ENCODE results near the gene MYMX.

MYMX gene

DNA sequence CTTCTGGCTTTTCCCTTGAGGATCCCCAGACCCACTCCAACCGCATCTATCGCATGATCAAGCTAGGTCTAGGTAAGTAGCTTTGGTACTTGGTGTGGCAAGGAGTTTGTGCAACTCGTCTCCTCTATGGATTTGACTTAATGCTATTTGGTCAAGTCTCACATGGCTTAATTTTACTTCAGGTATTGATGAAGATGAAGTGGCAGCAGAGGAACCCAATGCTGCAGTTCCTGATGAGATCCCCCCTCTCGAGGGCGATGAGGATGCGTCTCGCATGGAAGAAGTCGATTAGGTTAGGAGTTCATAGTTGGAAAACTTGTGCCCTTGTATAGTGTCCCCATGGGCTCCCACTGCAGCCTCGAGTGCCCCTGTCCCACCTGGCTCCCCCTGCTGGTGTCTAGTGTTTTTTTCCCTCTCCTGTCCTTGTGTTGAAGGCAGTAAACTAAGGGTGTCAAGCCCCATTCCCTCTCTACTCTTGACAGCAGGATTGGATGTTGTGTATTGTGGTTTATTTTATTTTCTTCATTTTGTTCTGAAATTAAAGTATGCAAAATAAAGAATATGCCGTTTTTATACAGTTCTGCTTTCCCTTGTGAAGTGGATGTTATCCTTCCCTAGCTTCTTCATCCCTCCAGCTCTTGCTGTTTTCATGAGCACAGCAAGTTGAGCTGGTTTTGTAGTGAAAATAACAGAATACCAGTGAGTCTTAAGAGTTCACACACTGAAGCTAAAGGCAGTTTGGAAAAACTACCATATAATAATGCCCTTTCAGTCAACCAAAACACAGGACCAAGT lies 36.8 kb downstream of the MYMX start:
- no peak for DNase-seq

DNA sequence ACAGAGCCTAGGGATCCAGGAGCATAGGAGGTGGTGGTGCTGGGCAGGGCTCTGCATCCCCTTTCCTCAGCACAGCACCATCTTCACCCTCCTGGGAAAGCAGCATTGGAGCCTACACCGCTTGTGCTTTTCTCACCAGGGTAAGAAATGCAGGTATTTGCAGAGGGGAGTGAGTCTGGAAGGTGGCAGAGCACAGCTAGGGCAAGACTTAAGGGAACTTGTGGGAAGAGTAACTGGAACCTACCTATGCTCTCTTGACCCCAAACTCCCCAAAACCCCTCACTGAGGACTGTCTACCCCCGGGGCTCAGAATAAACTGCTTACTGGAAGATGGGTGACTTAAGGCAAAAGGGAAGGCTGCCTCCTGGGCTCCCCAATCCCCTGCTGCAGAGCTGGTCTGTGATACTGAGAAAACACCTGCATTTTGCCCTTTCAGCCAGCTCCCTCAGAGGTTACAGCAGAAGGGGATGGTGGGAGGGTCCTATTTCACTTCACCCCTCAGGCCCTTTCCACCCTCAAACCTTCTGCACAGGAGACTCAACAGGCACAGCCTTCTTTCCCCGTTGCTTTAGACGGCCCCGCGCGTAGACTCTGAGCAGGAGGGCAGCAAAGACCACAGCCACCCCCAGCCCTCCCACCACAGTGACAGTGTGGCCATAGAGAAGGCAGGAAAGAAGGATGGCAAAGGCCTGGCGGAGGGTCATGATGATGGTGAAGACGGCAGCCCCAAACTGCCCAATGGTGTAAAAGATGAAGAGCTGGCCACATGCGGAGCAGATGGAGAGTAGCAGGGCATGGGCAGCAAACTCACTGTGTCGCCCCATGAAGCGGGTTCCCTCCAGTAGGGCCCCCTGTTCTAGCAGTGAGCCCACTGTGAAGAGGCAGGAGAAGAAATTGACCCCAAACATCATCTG lies 37.7 kb downstream of the MYMX start:
- no peak for DNase-seq

DNA sequence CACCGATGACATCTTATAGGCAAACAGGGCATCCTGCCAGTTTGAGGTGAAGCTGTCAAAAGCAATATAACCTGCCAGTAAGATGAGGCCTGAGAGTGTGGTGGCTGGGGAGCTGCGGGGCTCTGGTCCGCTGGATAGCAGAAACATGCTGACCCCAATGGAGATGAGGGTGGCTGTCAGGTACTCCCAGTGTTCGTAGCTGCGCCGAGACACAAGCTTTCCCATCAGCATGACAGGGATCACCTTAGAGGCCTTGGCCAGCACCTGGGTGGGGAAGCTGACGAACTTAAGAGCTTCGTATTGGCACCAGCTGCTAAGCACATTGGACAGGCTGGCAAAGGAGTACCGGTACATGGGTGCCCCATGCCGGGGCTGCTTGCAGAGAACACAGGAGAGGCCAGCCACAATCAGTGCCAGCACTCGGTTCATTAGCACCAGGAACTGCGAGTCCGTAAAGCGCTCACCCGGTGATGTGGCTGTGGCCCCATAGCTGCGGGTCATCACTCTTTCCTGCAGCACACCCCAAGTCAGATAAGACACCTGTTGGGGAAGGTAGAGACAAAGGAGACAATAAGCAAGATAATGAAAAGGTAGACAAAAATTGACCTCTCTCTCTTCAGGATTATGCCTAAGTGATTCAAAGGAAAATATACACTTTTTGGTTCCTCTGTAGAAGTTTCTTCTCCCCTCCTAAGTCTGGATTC lies 38.5 kb downstream of the MYMX start:
- DNase-seq = no peak

DNA sequence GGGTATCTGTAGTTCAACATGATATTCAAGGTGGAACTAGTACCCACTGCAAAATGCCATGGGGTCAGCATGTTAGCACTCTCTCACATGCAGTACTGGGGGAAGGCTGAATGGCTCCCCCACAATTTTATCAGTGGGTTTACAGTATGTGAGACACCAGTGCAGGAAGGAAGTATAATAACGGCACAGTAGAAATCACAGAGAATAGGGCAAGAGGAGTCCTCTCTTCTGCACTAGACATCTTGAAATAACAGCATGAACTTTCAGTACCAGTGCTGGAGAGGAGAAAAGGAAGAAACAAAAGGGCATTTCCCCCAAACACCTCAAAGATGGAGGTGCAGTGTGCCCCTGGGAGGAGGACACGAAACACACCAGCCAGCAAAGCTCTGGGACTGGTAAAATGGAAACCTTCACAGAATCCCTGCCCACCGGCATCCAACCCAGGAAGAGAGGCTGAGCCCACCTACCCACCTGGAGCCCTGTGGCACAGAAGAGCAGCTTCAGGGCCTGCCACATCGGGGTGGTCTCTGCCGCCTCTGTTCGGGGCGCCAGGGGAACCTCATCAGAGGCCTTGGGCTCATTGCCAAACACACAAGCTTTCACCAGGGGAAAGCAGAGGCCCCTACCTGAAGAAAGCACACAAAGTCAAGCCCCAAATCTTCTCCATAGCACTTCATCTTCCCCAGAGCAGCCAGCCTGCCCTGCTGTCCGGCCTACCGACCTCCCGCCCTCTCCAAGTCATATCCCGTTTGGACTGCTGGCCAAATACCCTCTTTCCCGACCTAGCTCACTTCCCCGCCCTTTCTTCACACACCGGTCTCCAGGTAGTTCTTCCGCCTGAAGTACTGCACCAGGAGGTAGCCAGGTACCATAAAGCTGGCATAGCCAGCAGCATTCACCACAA lies 39.4 kb downstream of the MYMX start:
- DNase-seq = no peak

DNA sequence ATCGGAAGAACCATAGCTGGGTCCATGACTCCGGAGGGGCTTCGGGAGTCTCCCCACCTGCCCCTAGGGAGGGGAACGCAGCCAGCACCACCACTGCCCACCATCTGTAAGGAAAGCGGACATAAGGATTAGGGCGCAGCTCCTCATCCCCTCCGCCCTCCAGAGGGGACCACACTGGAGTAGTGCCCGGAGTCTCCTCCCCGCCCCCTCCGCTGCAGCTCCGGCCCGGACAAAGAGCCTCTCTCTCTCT lies 40.0 kb downstream of the MYMX start:
- no peak for DNase-seq

DNA sequence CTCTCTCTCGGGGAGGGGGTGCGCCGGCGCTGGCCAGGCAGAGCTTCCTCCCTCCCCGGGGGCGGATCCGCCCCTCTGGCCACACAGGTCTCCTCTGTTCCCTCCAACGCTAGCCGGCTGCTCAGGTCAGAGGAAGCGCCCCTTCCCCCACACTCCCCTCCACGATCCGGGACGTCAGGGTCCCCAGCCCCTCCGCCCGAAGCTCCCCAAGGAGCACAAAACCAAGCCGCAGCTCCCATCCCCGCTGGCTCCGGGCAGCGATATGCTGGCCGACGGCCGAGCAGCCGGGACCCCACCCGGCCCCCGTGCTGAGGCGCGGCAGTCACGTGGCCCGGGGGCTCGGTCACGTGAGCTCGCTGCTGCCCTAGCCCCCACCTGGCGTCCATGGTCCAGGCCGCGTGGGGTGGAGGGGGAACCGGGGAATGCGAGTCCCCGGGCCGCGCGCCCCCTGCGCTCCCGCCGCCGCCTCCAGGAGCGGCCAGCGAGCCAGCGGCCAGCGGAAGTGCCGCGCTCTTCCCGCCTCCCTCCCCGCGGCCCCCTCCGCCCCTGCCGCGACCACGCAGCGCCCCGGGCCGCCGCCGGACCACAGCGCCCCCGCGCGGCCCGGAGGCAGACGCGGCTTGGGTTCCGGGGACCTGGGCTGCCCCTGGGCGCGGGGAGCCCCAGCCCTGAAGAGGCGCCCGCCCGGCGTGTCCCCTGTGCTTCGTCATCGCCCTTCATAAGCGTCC lies 40.5 kb downstream of the MYMX start, which contains the start of gene SLC35B2:
TSS of gene SLC35B2 (minus strand) at position 504 of the 728 bp plus-strand sequence. CDS start at position 386, 118 bp downstream.
- DNase-seq = peak; percentile 53

DNA sequence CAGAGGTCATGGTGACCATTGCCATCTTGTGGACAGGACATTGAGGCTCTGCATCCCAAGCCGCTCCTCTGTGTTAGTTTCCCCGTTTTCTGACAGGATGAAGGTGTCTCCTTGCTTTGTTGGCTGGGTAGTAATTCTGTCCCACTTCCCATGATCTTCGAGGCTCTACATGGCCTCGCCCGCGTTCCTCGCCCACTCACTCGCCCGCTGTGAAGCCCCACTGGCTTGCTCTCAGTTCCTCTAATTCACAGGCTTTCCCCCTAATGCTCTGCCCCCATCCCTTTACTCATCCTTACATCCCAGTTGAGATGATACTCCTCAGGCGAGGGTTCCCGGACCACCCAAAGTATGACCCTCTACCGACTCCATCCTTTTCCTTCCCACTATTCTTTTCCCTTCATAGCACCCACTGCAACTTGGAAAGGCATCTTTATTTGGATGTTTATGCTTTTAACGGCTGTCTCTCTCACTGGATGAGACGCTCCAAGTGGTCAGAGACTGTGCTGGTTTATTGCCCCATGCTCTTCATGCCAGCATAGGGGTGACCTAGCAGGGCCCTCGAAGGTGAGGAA lies 41.1 kb downstream of the MYMX start:
- no peak for DNase-seq

DNA sequence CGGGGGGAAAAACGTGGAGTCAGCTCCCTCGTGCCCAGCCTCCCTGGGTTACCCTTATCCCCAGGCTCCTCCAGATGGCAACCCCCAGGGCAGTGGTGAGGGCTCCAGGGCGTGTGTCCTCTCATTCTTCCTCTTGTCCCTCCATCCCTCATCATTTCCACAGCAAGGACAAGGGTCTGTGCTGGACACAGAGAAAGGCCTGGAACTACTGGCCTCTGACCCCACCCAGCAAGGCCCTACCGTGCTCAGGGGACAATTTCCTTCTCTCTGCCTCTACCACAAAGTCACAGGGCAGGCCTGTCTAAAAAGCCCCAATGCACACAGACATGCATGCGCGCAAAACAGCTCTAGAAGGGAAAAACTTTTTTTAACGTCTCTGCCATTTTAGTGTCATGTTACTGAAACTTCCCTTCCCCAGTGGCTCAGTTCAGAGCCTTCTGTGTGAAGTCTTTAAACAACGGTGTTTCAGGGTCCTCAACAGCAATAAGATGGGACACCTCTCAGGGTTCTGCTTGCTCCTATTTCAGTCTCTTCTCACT lies 41.7 kb downstream of the MYMX start:
- DNase-seq = no peak

DNA sequence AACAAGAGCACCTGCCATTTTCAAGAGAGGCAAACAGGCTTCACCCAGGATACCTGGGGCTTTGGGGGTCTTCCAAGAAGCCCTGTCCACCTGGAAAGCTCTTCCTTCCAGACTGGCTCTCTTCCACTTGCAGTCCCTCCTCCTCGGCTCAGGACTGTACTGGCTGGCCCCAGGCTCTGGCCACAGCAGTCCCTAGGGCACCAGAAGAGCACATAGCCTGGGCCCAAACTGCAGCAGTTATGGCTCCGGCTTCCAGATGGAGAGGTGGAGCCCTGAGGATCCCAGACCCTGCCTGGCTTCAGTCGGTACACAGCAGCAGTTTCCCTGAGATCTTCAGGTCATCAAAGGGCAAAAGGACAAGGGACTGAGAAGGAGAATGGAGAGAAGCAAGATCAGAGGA lies 42.2 kb downstream of the MYMX start:
- no peak for DNase-seq

DNA sequence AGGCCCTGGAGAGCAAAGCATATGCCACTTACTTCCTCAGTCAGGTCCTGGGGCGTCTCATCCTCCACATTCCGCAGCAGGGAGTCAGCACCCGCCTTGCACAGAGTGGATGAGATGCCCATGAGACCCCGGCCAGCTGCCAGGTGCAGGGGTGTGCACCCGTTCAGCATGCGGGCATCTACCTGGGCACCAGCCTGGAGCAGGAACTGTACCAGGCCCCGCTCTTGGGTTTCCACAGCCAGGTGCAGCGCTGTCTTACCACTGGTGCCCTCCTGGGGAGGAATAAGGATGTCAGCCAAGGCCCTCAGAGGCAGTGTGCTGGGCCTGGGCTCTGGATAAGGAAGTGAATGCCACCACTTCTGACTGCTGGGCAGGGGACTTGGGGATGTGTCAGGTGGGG lies 43.3 kb downstream of the MYMX start:
- DNase-seq = no peak

DNA sequence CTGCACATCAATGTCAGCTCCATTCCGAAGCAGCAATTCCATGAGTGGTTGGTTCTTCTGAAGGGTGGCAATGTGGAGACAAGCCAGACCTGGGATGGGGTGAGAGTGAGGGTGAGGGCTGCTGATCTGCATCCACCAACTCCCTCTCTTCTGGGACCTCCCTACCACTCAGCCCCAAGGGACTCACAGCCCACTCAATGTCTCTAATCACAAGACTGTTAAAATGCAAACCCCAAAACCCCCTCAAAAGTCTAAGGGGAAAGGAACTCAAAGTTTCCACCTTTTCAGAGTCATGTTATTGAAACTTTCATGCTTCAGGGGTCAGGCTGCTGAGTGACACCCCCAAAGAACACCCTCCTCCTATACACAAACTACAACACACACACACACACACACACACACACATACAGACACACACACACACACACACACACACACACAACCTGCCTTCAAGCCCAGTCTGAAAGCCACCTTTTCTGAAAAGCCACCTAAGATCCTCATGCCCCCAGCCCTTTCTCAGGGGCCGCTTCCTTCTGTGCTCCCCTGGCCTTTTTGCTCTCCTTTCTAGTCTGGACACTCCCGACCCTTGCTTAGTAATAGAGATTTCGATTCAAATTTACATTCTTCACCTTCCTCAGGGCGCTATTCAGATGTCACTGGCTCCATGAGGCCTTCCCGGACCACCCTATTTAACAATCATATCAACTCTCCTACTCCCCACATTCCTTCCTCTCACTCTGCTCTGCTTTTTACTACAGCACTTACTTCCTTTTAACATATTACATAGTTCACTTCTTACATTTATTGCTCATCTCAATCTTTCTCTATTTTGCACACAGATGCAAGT lies 43.9 kb downstream of the MYMX start:
- DNase-seq = no peak

DNA sequence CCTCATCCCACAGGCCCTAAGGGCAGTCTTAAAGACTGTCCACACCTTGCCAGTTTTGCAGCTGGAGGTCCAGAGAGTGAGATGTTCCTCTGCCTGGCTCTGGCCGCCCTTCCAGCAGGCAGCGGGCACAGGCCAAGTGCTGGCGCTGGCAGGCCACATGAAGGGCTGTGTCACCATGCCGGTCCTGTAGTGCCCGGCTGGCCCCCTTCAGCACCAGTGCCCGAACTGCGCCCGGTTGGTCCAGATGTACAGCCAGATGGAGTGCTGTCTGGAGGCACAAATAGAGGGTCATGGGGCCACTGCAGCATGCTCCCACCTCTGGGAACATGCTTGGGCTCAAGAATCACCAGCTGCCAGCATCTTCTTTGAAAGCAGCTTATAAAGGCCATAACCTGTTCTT lies 44.9 kb downstream of the MYMX start:
- no peak for DNase-seq

DNA sequence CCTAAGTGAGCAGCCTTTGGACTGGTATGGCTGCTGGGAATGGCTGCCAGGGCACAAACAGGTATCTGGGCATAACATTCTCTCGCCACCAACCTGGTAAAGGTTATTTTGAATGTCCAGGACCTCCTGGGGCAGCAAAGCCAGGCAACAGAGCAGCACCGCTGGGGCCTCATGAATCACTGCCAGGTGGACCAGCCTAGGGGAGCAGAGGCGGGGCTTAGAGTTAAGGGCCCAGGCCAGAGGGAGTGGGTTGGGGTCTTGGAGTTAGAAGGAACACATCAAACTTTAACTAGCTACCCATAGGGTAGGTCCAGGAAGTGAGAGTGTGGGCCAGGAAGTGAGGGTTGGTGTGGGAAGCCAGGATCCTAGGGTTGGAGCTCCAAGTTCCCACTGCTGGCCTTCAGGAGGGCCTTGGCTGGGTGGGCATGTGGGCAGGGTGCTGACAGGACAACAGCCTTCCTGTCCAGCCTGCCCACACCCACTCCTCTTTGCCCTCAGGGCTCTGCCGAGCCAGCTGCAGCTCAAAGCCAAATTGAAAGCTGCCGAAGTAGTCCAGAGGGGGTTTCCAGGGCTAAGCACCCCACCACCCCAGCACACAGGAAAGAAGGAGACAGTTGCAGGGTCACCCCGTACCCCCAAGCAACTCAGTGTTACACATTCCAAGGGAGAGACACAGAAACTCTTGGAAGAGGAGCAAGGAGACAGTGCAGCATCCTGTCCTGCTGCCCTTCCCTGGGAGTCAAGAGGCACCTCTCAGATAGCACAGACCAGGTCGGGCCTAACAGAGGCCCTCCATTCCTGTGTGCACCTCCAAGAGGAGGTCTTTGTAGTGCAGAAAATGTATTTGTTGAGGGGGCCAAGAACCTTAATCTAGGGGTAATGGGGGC lies 46.0 kb downstream of the MYMX start:
- DNase-seq = no peak

DNA sequence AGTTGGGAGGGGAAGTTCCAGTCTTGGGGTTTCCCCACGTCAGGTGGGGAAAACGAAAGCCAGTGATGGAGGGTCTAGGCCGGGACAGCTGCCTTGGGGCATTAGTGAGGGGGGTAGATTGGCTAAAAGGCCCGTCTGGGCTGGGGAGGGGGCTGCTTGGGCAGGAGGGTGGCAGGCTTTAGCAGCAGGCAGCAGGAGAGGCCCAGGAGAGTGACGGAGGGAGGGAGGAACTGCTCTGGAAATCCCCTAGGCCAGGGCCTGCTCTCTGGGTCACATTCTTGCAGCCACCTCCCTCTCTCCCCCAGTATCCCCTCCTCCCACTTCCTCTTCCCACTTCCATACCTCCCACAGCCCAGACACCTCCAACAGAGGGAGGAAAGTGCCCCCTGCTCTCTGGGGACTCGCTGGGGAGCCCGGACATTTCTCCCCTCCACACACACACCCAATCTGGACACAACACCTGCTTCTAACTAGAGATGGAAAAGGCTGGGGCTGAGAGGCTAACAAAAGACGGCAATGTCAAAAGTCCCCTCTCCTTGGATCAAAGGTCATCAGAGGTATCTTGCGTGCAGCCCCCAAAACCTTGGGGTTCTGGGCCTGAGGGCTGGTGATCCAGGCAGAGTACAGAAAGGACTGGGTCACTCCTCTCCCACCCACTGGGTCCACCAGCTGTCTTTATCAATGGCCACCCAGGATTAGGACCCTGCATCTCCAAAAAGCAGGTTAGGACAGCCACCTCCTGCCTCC lies 46.8 kb downstream of the MYMX start:
- no peak for DNase-seq

DNA sequence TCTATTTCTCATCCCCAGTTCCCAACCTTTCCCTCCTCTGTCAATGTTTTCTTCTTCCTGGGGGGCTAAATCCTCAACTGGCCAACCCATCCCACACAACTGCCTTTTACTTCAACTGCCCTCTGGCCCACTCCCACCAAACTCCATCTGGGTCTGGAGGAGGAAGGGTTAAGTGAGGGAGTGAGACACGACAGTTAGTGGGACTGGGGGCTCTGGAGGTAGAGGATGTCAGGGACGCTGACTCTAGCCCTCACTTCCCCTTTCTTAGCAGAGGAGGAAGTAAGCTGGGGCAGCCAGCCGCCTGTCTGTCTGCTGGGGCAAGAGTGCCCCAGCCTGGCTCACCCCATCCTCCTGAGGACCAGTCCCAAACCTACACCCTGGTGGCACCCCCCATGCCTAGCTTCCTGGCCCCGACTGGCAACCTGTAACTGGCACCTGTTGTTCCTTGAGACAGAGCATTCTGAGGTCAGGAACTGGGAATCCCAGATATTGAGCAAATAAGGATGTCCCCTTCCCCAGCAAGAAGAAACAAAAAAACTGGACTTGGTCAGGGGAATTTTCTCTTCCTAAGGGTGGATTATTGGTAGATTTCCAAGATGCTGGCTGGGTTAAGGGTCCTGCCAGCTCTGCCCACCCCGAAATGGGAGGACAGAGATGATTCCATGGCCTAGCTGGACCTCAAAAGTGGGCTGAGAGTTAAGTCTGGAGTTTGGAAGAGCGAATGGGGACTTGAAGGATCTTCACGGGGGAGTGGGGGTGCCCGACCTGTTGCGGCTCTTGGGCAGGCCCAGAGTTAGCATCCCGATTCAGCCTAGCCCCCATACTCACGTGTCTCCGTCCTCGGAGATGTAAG lies 47.7 kb downstream of the MYMX start:
- DNase-seq = no peak

DNA sequence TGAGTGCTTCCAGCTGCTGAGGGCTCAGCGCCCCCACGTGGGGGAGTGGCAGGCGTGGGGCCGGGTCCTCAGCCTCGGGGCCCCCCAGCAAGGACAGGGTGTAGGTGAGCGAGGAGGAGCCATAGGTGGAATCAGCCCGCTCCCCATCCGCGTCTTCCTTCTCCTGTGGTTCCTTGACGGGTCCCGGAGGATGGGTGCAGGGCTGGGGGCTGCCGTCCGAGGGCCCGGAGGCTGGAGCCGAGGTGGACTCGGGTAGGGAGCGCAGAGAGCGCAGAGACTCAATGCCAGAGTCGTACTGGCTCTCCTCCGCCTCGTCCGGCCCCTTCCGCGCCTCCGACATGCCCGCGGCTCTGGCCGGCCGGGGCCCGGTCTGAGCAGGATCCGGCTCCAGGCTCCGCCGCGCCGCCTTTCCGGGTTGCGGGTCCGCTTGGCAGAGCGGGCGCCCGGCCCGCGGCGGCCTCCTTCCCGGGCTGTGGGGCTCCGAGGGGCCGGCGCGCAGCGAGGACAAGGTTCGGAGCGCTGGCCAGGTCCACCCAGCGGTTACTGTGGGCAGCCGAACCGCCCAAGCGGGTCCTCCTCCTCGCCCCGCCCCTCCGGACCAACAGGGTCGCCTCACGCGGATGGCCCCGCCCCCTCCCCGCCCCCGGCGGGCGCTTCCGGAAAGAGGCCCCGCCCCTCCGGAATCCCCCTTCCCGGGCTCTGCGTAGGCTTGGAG lies 48.4 kb downstream of the MYMX start, which contains the start of gene NFKBIE:
TSS of gene NFKBIE (minus strand) at position 545 of the 715 bp plus-strand sequence. CDS start at position 340, 205 bp downstream.
- DNase-seq = peak; percentile 93

Data from activated CD4-positive, alpha-beta T cell treated with anti-CD3 and anti-CD28 coated beads for 1 hour (primary cell).